PC-3 (cell line): ENCODE measurements around the gene PLPP7.

Experiments
- EZH2phosphoT487 ChIP-seq: fragments of 300-600 bp; sonication (generic); IDR thresholded peaks from 2 replicates; pipeline ENCODE4 v1.6.1; 2018; ENCODE audit warnings: mild to moderate bottlenecking, antibody characterized with exemption, low read length, borderline replicate concordance
- TF ChIP-seq, protein P1 (sequence below): fragments of 300-600 bp; sonication (generic); conservative IDR thresholded peaks from 2 replicates; pipeline ENCODE4 v1.5.1; 2017; ENCODE audit warnings: antibody characterized with exemption, low read depth, mild to moderate bottlenecking, low read length

DNA sequence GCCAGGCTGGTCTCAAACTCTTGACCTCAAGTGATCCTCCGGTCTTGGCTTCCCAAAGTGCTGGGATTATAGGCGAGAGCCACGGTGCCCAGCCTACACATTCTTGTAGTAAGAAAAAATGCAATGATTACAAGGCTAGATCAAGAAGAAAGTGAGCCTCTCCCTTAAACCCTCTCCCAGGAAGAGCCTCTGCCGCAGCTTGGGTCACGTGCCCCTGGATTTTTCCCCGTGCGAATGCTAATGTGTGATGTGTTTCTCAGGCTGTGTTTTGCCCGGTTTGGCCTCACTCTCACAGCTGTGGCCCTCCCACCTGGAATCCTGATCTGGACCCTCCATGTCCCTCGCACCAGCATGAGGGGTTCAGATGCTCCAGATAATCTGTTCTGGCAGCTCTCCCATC is 6.9 kb downstream of the PLPP7 start:
- TF ChIP-seq, protein P1, sequence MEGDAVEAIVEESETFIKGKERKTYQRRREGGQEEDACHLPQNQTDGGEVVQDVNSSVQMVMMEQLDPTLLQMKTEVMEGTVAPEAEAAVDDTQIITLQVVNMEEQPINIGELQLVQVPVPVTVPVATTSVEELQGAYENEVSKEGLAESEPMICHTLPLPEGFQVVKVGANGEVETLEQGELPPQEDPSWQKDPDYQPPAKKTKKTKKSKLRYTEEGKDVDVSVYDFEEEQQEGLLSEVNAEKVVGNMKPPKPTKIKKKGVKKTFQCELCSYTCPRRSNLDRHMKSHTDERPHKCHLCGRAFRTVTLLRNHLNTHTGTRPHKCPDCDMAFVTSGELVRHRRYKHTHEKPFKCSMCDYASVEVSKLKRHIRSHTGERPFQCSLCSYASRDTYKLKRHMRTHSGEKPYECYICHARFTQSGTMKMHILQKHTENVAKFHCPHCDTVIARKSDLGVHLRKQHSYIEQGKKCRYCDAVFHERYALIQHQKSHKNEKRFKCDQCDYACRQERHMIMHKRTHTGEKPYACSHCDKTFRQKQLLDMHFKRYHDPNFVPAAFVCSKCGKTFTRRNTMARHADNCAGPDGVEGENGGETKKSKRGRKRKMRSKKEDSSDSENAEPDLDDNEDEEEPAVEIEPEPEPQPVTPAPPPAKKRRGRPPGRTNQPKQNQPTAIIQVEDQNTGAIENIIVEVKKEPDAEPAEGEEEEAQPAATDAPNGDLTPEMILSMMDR = no peak
- no peak for TF ChIP-seq EZH2phosphoT487
